Non-pigmented ciliary epithelial cell (primary cell): Measurements from ENCODE around the gene SLC41A3.

Experiments
- DNase-seq: peaks from one replicate; pipeline ENCODE4 v3.0.0-alpha.2; 2010; ENCODE audit warnings: low read depth

SLC41A3 gene

GRCh38 chr3:126025862-126026261 is 58.1 kb downstream of the SLC41A3 start:
- DNase-seq, result no peak

- no peak for DNase-seq
Measured at GRCh38 chr3:126025116-126025729, 58.7 kb downstream of the SLC41A3 start.

- DNase-seq, result no peak
Measured at GRCh38 chr3:126024049-126024854, 59.7 kb downstream of the SLC41A3 start.

- DNase-seq, result no peak
Measured at GRCh38 chr3:126023390-126023789, 60.5 kb downstream of the SLC41A3 start.

GRCh38 chr3:126022741-126023359 is 61.1 kb downstream of the SLC41A3 start:
- no peak for DNase-seq

GRCh38 chr3:126021702-126022101 is 62.2 kb downstream of the SLC41A3 start:
- DNase-seq, result no peak

- no peak for DNase-seq
Measured at GRCh38 chr3:126021224-126021623, 62.7 kb downstream of the SLC41A3 start.

- DNase-seq, result no peak
Measured at GRCh38 chr3:126019683-126020082, 64.2 kb downstream of the SLC41A3 start.

- DNase-seq, result no peak
Measured at GRCh38 chr3:126018995-126019394, 64.9 kb downstream of the SLC41A3 start.

- DNase-seq, result no peak
Measured at GRCh38 chr3:126018545-126018944, 65.4 kb downstream of the SLC41A3 start.

- no peak for DNase-seq
Measured at GRCh38 chr3:126017362-126017761, 66.6 kb downstream of the SLC41A3 start.

GRCh38 chr3:126016616-126017015 is 67.3 kb downstream of the SLC41A3 start:
- no peak for DNase-seq

- no peak for DNase-seq
Measured at GRCh38 chr3:126015075-126015474, 68.8 kb downstream of the SLC41A3 start.

GRCh38 chr3:126014252-126014651 is 69.7 kb downstream of the SLC41A3 start:
- no peak for DNase-seq

GRCh38 chr3:126013751-126014156 is 70.2 kb downstream of the SLC41A3 start:
- DNase-seq, result no peak

GRCh38 chr3:126009181-126009580 is 74.7 kb downstream of the SLC41A3 start:
- DNase-seq, result no peak

- DNase-seq, result no peak
Measured at GRCh38 chr3:126008219-126008618, 75.7 kb downstream of the SLC41A3 start.

- peak; percentile 52 for DNase-seq
Measured at GRCh38 chr3:126005951-126006350, 78.0 kb downstream of the SLC41A3 start.

GRCh38 chr3:126004692-126005091 is 79.2 kb downstream of the SLC41A3 start:
- DNase-seq, result no peak

- no peak for DNase-seq
Measured at GRCh38 chr3:126004217-126004616, 79.7 kb downstream of the SLC41A3 start.

GRCh38 chr3:126003447-126004190 is 80.3 kb downstream of the SLC41A3 start:
- no peak for DNase-seq

GRCh38 chr3:126002189-126002588 is 81.7 kb downstream of the SLC41A3 start:
- DNase-seq, result no peak
